HepG2 (cell line): ENCODE results near the gene LATS2. TPM values are rescaled to one million over a fixed set of nuclear protein-coding genes. Genes with fewer than 3 reads are reported as not detected.
A peak's percentile ranks its signal among the peaks of the same experiment; 100 is the strongest.

Experiments
- BRD4 ChIP-seq: sonication (generic); formaldehyde crosslinking; IDR thresholded peaks from 2 replicates; pipeline ENCODE4 v1.4.0; 2020; ENCODE audit warnings: missing genetic modification reagents
- DNMT1 ChIP-seq: sonication (generic); formaldehyde crosslinking; IDR thresholded peaks from 2 replicates; pipeline ENCODE4 v1.5.1; 2020; ENCODE audit warnings: mild to moderate bottlenecking, missing genetic modification reagents
- ERF ChIP-seq: IDR thresholded peaks from 2 replicates; pipeline ENCODE4 v1.6.1; 2018; ENCODE audit warnings: missing biosample characterization, missing genetic modification reagents
- FOXP1 ChIP-seq, 2 experiments: fragments of 450-650 bp in 1 of 2; IDR thresholded peaks; 2 replicates each; pipeline ENCODE4 v1.6.1; 2017 to 2018; ENCODE audit warnings: antibody characterized with exemption in 1 of 2
- HNRNPL ChIP-seq: fragments of 200-400 bp; formaldehyde crosslinking; IDR thresholded peaks from 2 replicates; pipeline ENCODE4 v1.6.1; 2017; ENCODE audit warnings: mild to moderate bottlenecking, low read depth, low read length
- KLF12 ChIP-seq: sonication (generic); formaldehyde crosslinking; IDR thresholded peaks from 2 replicates; pipeline ENCODE4 v1.4.0; 2020; ENCODE audit warnings: missing genetic modification reagents, borderline replicate concordance
- NFIC ChIP-seq: IDR thresholded peaks from 2 replicates; pipeline ENCODE4 v1.6.1; 2012; ENCODE audit warnings: mild to moderate bottlenecking, low read length, inconsistent platforms
- PAWR ChIP-seq: sonication (generic); formaldehyde crosslinking; IDR thresholded peaks from 2 replicates; pipeline ENCODE4 v1.4.0; 2020; ENCODE audit warnings: missing genetic modification reagents, mild to moderate bottlenecking, borderline replicate concordance
- PBX3 ChIP-seq: sonication (generic); formaldehyde crosslinking; IDR thresholded peaks from 2 replicates; pipeline ENCODE4 v1.8.1; 2023; ENCODE audit warnings: missing genetic modification reagents, inconsistent platforms, borderline replicate concordance
- RAD51 ChIP-seq: fragments of 450-650 bp; IDR thresholded peaks from 2 replicates; pipeline ENCODE4 v1.6.1; 2016; ENCODE audit warnings: borderline replicate concordance
- RFX3 ChIP-seq: IDR thresholded peaks from 2 replicates; pipeline ENCODE4 v1.6.1; 2016; ENCODE audit warnings: missing biosample characterization, missing genetic modification reagents
- SALL2 ChIP-seq: sonication (generic); formaldehyde crosslinking; IDR thresholded peaks from 2 replicates; pipeline ENCODE4 v1.8.1; 2023; ENCODE audit warnings: mild to moderate bottlenecking, missing genetic modification reagents, inconsistent platforms
- SIX4 ChIP-seq: sonication (generic); formaldehyde crosslinking; IDR thresholded peaks from 2 replicates; pipeline ENCODE4 v1.4.0; 2020; ENCODE audit warnings: missing genetic modification reagents
- SOX6 ChIP-seq, 2 experiments: fragments of 450-650 bp in 1 of 2; sonication (generic) in 1 of 2; formaldehyde crosslinking in 1 of 2; IDR thresholded peaks; 2 replicates each; pipeline versions ENCODE4 v1.4.0 to v1.6.1; 2017 to 2020; ENCODE audit warnings: antibody characterized with exemption in 1 of 2, mild to moderate bottlenecking in 1 of 2, missing genetic modification reagents in 1 of 2
- SP1 ChIP-seq, 2 experiments: fragments of 450-650 bp in 1 of 2; sonication (generic) in 1 of 2; formaldehyde crosslinking in 1 of 2; IDR thresholded peaks; 2 replicates each; pipeline versions ENCODE4 v1.4.0 to v1.6.1; 2016 to 2020; ENCODE audit warnings: missing genetic modification reagents in 1 of 2
- STAT6 ChIP-seq: sonication (generic); formaldehyde crosslinking; IDR thresholded peaks from 2 replicates; pipeline ENCODE4 v1.4.0; 2020; ENCODE audit warnings: missing genetic modification reagents, mild to moderate bottlenecking, borderline replicate concordance
- TBX3 ChIP-seq: fragments of 450-650 bp; IDR thresholded peaks from 2 replicates; pipeline ENCODE4 v1.6.1; 2017; ENCODE audit warnings: antibody characterized with exemption, mild to moderate bottlenecking, inconsistent platforms, borderline replicate concordance
- polyA plus RNA-seq, 8 experiments: library from polyadenylated mRNA; depleted of rRNA in 3 of 8; stranded (reverse) in 7 of 8; unstranded in 1 of 8; fragments of >200 nt; fragmentation: Illumina TruSeq in 4 of 8; extraction: Trizol in 4 of 8; gene quantifications; 2 replicates each; pipeline versions ENCODE4 v1.2.1 to v1.2.3, GENCODE V29; 2011 to 2016; ENCODE audit warnings: low read depth in 4 of 8, missing spikeins in 1 of 8, mixed read lengths in 1 of 8; ENCODE audit not compliant: insufficient read depth in 1 of 8
- total RNA-seq, 5 experiments: library from RNA; depleted of rRNA; stranded (reverse); fragments of >200 nt; fragmentation: Illumina TruSeq; extraction: Trizol; gene quantifications; 2 replicates each; pipeline ENCODE4 v1.2.3, GENCODE V29; 2016; ENCODE audit warnings: low read depth in 1 of 5
- TF ChIP-seq, protein P1 (sequence below): IDR thresholded peaks from 2 replicates; pipeline ENCODE4 v1.6.1; 2016
- TF ChIP-seq, protein P2 (sequence below): sonication (generic); formaldehyde crosslinking; IDR thresholded peaks from 2 replicates; pipeline ENCODE4 v1.4.0; 2020; ENCODE audit warnings: missing genetic modification reagents, mild to moderate bottlenecking, borderline replicate concordance
- TF ChIP-seq, protein P3 (sequence below): sonication (generic); IDR thresholded peaks from 2 replicates; pipeline ENCODE4 v1.6.1; 2016; ENCODE audit warnings: low read depth, borderline replicate concordance

The LATS2 gene
- total and polyA plus RNA-seq, 2 of the 13 experiments (the other 11 are each of a cell fraction or from before 2014, with no cell fraction given): 7.3 to 8.5 TPM

DNA sequence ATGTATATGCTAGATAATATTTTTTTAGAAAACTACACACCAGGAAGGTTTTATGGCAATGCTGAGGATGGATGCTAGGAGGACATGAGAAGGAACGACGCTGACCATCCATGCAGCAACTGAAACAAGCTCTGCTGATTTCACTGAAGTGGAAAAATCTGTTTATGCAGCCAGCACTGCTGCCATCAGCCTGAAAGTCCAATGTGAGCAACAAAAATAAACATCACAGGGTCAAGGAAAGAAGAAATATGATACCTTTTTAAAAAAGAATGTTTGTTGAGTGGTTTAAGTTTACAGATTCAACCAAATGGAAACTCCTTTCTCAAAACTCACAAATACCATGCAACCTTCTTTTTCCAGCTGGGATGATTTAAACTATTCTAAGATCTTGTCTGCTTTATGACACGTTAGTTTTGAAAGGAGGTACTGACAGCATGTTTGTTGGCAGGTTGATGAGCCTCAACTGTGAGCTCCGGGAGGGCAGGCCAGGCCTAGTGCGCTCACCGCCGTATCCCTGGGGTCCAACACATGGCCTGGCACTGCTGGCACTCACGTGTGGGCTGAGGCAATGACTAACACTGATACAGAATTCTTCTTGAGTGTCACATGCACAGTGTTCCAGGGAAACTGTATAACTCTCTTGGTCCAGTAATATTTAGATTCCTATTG is 46.8 kb downstream of the LATS2 start (continued):
- TF ChIP-seq RAD51 (no peak), BRD4 (CRISPR knock-in tag) (no peak), SIX4 (CRISPR knock-in tag) (peak; percentile 99), SALL2 (CRISPR knock-in tag) (peak; percentile 39; the same call in 1 of the 2 replicates), STAT6 (CRISPR knock-in tag) (no peak), PAWR (CRISPR knock-in tag) (no peak), NFIC (peak; percentile 48; the same call in 1 of the 2 replicates), FOXP1 (IDR thresholded peaks at IDR 0.05) (no peak), FOXP1 (CRISPR knock-in tag; IDR thresholded peaks at IDR 0.05) (peak; percentile 91), RFX3 (0 out of 2 replicates have a peak, but pooled peaks have one; percentile 9), SOX6 (IDR thresholded peaks at IDR 0.05) (no peak), SOX6 (CRISPR knock-in tag; IDR thresholded peaks at IDR 0.05) (peak; percentile 75), HNRNPL (0 out of 2 replicates have a peak, but pooled peaks have one; percentile 44), PBX3 (CRISPR knock-in tag) (no peak), TBX3 (no peak), DNMT1 (no peak), SP1 (IDR thresholded peaks at IDR 0.05) (no peak), SP1 (CRISPR knock-in tag; IDR thresholded peaks at IDR 0.05) (no peak), KLF12 (CRISPR knock-in tag) (no peak), ERF (CRISPR knock-in tag) (0 out of 2 replicates have a peak, but pooled peaks have one; percentile 19)
- TF ChIP-seq, protein P1, sequence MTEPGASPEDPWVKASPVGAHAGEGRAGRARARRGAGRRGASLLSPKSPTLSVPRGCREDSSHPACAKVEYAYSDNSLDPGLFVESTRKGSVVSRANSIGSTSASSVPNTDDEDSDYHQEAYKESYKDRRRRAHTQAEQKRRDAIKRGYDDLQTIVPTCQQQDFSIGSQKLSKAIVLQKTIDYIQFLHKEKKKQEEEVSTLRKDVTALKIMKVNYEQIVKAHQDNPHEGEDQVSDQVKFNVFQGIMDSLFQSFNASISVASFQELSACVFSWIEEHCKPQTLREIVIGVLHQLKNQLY (CRISPR knock-in tag): no peak
- TF ChIP-seq, protein P2, sequence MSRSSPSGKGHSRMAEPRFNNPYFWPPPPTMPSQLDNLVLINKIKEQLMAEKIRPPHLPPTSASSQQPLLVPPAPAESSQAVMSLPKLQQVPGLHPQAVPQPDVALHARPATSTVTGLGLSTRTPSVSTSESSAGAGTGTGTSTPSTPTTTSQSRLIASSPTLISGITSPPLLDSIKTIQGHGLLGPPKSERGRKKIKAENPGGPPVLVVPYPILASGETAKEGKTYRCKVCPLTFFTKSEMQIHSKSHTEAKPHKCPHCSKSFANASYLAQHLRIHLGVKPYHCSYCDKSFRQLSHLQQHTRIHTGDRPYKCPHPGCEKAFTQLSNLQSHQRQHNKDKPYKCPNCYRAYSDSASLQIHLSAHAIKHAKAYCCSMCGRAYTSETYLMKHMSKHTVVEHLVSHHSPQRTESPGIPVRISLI: peak; percentile 76
- TF ChIP-seq, protein P3, sequence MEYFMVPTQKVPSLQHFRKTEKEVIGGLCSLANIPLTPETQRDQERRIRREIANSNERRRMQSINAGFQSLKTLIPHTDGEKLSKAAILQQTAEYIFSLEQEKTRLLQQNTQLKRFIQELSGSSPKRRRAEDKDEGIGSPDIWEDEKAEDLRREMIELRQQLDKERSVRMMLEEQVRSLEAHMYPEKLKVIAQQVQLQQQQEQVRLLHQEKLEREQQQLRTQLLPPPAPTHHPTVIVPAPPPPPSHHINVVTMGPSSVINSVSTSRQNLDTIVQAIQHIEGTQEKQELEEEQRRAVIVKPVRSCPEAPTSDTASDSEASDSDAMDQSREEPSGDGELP: peak; percentile 71; the same call in 1 of the 2 replicates
